ENCODE data around the gene CRADD. TPM values are rescaled to one million over a fixed set of nuclear protein-coding genes. Genes with fewer than 3 reads are reported as not detected.

Gene CRADD
- total and polyA plus RNA-seq, 10 of the 15 experiments (the other 5 are each of a cell fraction or from before 2014, with no cell fraction given), result 7.6 to 15.5 (median 11.7) TPM

GRCh38 chr12:93661021-93661420 is 16.2 kb upstream of the CRADD start:
- Histone ChIP-seq H2AFZ (ENCODE audit: control insufficient read depth, low read depth, low read length) (no peak overlapping the region), H4K20me1 (ENCODE audit: control insufficient read depth, insufficient read depth) (no peaks in the 10 kb centered on the region), H3K27me3 (replicated peaks in 1 of 2; ENCODE audit: control insufficient read depth in 2 of 2, insufficient read depth in 2 of 2, low read length in 1 of 2) (no peaks in the 10 kb centered on the region), H3K9ac (ENCODE audit: control insufficient read depth, insufficient read depth, low read length) (no peak overlapping the region), H3K4me1 (ENCODE audit: control insufficient read depth, insufficient read depth, low read length) (no peaks in the 10 kb centered on the region), H3K36me3 (ENCODE audit: control insufficient read depth in 2 of 2, insufficient read depth in 2 of 2, low read length in 1 of 2) (no peaks in the 10 kb centered on the region), H3K4me2 (ENCODE audit: control insufficient read depth, insufficient read depth) (no peak overlapping the region), H3K4me3 (no peak overlapping the region), H3K27ac (ENCODE audit: control insufficient read depth, insufficient read depth) (no peak overlapping the region), H3K9me3 (replicated peaks; ENCODE audit: control insufficient read depth, insufficient read depth, low read length) (no peaks in the 10 kb centered on the region; the same call in 2 of the 3 replicates), H3K79me2 (ENCODE audit: control insufficient read depth, insufficient read depth, low read length) (no peaks in the 10 kb centered on the region)
- intact Hi-C loops (cut with micrococcal nuclease; ENCODE audit: unreplicated experiment), result no loop called here
- ATAC-seq (no peak), DNase-seq (ENCODE audit: low read depth, low spot score) (no peak), FAIRE-seq (no peak)
- in situ Hi-C loops (cut with MboI), result no loop called here
- TF ChIP-seq SMC3 (IDR thresholded peaks at IDR 0.05; ENCODE audit: borderline replicate concordance, low read length) (no peak), SMARCA5 (IDR thresholded peaks at IDR 0.05) (no peak), ZNF24 (IDR thresholded peaks at IDR 0.05) (no peak), NRF1 (conservative IDR thresholded peaks at IDR 0.05; ENCODE audit: low read depth, low read length) (no peak), NFIC (IDR thresholded peaks at IDR 0.05; ENCODE audit: low read depth, low read length) (no peak), CBX3 (IDR thresholded peaks at IDR 0.05; ENCODE audit: borderline replicate concordance, low read depth) (no peak), ZNF217 (IDR thresholded peaks at IDR 0.05) (no peak), STAT1 (conservative IDR thresholded peaks at IDR 0.05) (no peak), IRF4 (IDR thresholded peaks at IDR 0.05; ENCODE audit: low read depth, low read length) (no peak), BCLAF1 (IDR thresholded peaks at IDR 0.05) (no peak), BHLHE40 (IDR thresholded peaks at IDR 0.05; ENCODE audit: borderline replicate concordance in 1 of 2, low read depth in 2 of 2, low read length in 1 of 2) (no peak), YY1 (IDR thresholded peaks at IDR 0.05; ENCODE audit: low read depth, low read length) (no peak), KAT2A (conservative IDR thresholded peaks at IDR 0.05; ENCODE audit: control insufficient read depth, low read depth, low read length) (no peak), E2F8 (IDR thresholded peaks at IDR 0.05; ENCODE audit: low read depth, partially characterized antibody) (no peak), CHD1 (IDR thresholded peaks at IDR 0.05; ENCODE audit: low read depth, low read length) (no peak), TARDBP (IDR thresholded peaks at IDR 0.05; ENCODE audit: borderline replicate concordance) (no peak), FOS (IDR thresholded peaks at IDR 0.05; ENCODE audit: borderline replicate concordance, extremely low read depth, insufficient read length) (no peak), NBN (IDR thresholded peaks at IDR 0.05) (no peak), ETV6 (conservative IDR thresholded peaks at IDR 0.05 in 1 of 2, IDR thresholded peaks at IDR 0.05 in 1 of 2; ENCODE audit: borderline replicate concordance in 1 of 2, low read depth in 1 of 2) (no peak), LARP7 (IDR thresholded peaks at IDR 0.05) (no peak)
- POLR2A ChIA-PET, result interaction anchor here (0.5 kb wide), 1 partner anchor 12 kb away, joined by 4 read pairs; no protein-coding TSS in a partner anchor
- RAD21 ChIA-PET (ENCODE audit: unreplicated experiment), result interaction anchor here (0.5 kb wide), 1 partner anchor 437 kb away, joined by 3 read pairs; no protein-coding TSS in a partner anchor
- CTCF ChIA-PET, result no interaction called here
- SMC1A ChIA-PET (ENCODE audit: uncharacterized antibody, unreplicated experiment), result no interaction called here
- WGBS (ENCODE audit: insufficient coverage, insufficient replicate concordance, low lambda C conversion rate, missing lambda C conversion rate), result 2% methylated on average over 3 of the region's 3 CpGs
- no TSS peak for BruUV-seq (replicated peaks)

Measured in GM12878 (cell line).